ENCODE results near the gene DYNLRB1.

DNA sequence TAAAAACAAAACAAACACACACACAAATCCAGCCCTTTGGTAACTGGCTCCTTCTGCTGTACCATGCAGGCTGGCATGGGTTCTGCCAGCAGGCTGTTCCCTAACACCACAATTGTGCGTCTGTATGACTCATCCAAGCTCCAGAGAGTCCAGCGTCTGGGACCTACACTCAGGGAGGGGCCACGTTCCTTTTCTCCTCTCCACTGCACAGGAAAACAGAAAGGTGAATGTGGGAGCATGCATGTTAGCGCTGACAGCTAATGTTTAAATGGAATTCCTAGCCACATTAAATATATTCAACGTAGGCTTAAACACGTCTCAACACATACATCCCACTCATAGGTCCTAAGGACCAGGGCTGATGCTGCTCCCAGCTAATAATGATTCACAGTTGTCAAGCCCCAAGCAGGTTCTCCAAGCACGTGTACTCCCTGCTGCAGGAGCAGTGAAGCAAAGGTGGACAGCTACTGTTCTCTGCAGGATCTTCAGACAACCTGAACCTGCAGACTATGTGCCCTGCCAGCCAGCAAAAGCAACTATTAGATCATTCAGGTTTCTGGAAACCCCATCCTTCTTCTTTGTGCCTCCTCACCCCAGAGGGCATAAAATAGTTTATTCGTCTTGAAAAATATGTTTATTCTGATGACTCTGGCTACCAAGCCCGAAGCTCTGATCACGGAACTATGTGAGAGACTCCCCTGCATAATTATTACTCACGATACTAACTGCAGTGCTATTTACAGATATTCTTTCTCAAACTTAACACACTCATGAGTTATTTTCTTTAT lies 63.2 kb downstream of the DYNLRB1 start:
- TF ChIP-seq, protein P1, sequence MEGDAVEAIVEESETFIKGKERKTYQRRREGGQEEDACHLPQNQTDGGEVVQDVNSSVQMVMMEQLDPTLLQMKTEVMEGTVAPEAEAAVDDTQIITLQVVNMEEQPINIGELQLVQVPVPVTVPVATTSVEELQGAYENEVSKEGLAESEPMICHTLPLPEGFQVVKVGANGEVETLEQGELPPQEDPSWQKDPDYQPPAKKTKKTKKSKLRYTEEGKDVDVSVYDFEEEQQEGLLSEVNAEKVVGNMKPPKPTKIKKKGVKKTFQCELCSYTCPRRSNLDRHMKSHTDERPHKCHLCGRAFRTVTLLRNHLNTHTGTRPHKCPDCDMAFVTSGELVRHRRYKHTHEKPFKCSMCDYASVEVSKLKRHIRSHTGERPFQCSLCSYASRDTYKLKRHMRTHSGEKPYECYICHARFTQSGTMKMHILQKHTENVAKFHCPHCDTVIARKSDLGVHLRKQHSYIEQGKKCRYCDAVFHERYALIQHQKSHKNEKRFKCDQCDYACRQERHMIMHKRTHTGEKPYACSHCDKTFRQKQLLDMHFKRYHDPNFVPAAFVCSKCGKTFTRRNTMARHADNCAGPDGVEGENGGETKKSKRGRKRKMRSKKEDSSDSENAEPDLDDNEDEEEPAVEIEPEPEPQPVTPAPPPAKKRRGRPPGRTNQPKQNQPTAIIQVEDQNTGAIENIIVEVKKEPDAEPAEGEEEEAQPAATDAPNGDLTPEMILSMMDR (IDR thresholded peaks at IDR 0.05; ENCODE audit: low read depth, low read length) = peak; percentile 24
- TF ChIP-seq POLR2A (IDR thresholded peaks at IDR 0.05; ENCODE audit: extremely low read depth, insufficient read length) = no peak

Data from NB4 (cell line).